ENCODE data around the gene ZFHX3.

- TF ChIP-seq KDM5A (IDR thresholded peaks at IDR 0.05; ENCODE audit: low read length) (no peak), CTCF (IDR thresholded peaks at IDR 0.05; ENCODE audit: control extremely low read depth in 1 of 3, insufficient read depth in 1 of 3, low read depth in 1 of 3, low read length in 3 of 3) (no peak), SP1 (IDR thresholded peaks at IDR 0.05; ENCODE audit: low read depth, low read length) (no peak), MAX (IDR thresholded peaks at IDR 0.05) (no peak), EGR1 (IDR thresholded peaks at IDR 0.05; ENCODE audit: borderline replicate concordance, low read depth, low read length) (no peak), TAF1 (IDR thresholded peaks at IDR 0.05; ENCODE audit: low read depth, low read length) (no peak), POLR2A (IDR thresholded peaks at IDR 0.05; ENCODE audit: control extremely low read depth in 1 of 2, low read depth in 2 of 2, low read length in 2 of 2) (no peak), USF2 (IDR thresholded peaks at IDR 0.05; ENCODE audit: low read length) (no peak), MAFK (IDR thresholded peaks at IDR 0.05; ENCODE audit: low read depth, low read length) (no peak), EZH2 (IDR thresholded peaks at IDR 0.05; ENCODE audit: low read depth, low read length, severe bottlenecking) (no peak), TBP (IDR thresholded peaks at IDR 0.05; ENCODE audit: low read depth, low read length) (no peak), RAD21 (IDR thresholded peaks at IDR 0.05 in 1 of 2, conservative IDR thresholded peaks at IDR 0.05 in 1 of 2; ENCODE audit: low read depth in 2 of 2, low read length in 2 of 2) (no peak)
These were observed 57.4 kb downstream of the ZFHX3 start for GRCh38 chr16:72990571-72990970.
